VCaP (cell line): ENCODE measurements around the gene OGFOD3.

Source experiments
- H3K27ac ChIP-seq: fragments of 450-650 bp; 2 replicates; pipeline ENCODE4 v1.5.1; 2017
- CTCF ChIP-seq: fragments of 450-650 bp; conservative IDR thresholded peaks from 2 replicates; pipeline ENCODE4 v1.5.1; 2017; ENCODE audit warnings: mild to moderate bottlenecking, moderate library complexity

Gene OGFOD3

DNA sequence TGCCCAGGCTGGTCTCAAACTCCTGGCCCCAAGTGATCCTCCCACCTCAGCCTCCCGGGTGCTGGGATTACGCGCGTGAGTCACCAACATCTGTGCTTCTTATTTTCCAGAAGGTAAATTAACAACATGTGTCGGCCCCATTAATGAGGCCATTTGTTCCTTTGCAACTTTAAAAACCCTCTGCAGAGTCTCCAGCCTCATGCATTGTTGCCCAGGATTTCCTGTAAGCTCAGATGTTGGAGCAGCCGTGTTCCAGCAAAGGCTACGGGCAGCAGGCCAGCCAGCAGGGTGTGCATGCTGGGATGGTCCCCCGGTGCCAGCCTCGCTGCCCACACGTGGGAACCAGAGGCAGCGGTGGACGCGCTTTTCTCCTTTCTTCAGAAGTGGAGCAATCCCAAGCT is 19.3 kb downstream of the OGFOD3 start:
- TF ChIP-seq CTCF, result no peak
- H3K27ac ChIP-seq, result peak overlapping the region; percentile 10; the same call in 1 of the 2 replicates

DNA sequence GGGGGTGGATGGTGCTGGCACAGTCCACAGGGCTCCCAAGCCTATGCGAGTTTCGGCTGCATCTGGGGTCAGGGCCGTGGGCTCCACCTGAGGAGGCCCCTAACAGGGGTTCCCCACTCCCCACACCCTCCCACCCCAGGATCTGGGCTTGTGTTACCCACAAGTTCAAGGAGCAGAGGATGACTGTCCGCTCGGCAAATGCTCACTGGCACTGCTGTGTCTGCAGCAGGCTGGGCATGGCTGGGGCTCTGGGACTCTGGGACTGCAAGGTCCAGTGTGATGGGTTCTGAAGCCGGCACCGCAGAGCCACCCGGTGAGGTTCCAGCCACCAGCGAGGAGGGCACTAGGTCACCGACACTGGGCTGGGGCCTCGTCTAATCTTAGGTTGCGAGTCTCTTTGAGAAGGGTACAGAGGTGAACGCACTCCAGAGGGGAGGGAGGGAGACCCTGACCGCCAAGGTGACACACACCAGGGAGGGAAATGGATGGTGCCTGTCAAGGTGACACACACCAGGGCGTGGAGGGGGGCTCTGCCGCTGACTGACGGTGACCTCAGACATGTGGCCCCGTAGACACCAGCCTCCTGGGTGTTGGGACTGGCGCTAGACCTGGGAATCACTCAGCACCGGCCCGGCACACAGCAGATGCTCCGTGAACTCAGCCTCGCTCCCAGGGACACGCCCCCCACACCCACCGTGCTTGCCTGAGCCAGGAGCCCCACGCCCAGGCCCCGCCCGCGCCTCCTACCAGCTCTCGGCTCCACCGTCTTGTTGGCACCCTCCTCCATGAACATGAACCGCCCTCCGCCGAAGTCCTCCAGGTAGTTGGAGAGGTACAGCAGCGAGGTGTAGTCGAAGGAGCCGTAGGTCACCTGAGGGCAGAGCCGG is 20.7 kb downstream of the OGFOD3 start:
- TF ChIP-seq CTCF, result no peak
- peak overlapping the region; percentile 84 for H3K27ac ChIP-seq

DNA sequence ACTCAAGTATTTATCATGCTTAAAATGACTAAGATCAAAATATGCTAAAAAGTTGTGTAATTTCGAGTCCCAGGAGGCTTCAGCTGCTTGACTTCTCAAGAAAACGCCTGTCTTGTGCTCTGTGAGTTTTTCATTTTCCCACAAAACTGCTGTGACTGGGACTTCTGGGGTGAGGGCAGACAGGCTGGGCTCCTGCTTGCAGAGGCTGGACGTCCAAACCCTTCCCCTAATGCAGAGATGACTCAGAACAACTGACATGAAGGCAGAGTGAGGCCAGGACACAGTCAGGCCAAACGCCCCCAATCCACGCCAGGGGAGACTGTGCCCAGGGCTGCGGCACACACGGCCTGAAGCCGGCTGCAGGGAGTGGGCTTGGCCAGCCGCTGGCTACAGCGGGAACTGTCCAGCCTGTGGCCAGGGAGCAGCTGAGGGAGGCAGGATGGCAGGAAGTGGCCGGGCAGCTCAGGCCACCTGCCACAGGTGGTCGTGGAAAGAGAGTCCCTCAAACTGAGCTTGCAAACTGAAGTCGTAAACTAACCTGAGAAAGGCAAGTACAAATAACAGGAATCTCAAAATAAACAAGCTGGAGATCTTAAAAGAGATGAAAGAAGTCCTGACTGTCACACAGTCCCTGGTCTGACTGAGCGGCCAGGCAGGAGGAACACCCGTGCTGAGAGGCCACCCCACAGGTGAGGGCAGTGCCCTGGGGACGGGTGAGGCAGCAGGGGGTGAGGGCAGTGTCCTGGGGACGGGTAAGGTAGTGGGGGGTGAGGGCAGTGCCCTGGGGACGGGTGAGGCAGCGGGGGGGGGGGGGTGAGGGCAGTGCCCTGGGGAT is 21.6 kb downstream of the OGFOD3 start:
- TF ChIP-seq CTCF, result no peak
- H3K27ac ChIP-seq, result peak overlapping the region; percentile 84

- no peak overlapping the region for H3K27ac ChIP-seq
- no peak for TF ChIP-seq CTCF
Observed at GRCh38 chr17:82394278-82394677, 24.1 kb downstream of the OGFOD3 start.

DNA sequence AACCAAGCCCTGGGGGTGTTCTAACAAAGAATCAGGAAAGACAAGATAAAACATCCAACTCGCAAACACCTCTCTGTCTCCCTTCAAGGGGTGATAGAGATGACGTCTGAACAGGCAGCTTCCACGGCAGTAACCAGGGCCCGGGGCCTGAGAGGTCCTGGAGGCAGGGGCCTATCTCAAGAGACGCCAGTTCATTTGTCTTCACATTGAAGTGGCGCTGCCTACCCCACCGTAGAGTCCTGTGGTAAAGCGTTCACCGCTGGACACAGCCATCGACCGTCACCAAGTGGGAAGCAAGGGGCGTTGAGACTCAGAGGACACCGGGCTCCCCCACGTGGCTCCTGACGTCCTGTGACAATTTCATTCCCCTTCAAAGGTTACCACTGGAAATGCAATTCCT is 25.4 kb downstream of the OGFOD3 start:
- no peak overlapping the region for H3K27ac ChIP-seq
- no peak for TF ChIP-seq CTCF

DNA sequence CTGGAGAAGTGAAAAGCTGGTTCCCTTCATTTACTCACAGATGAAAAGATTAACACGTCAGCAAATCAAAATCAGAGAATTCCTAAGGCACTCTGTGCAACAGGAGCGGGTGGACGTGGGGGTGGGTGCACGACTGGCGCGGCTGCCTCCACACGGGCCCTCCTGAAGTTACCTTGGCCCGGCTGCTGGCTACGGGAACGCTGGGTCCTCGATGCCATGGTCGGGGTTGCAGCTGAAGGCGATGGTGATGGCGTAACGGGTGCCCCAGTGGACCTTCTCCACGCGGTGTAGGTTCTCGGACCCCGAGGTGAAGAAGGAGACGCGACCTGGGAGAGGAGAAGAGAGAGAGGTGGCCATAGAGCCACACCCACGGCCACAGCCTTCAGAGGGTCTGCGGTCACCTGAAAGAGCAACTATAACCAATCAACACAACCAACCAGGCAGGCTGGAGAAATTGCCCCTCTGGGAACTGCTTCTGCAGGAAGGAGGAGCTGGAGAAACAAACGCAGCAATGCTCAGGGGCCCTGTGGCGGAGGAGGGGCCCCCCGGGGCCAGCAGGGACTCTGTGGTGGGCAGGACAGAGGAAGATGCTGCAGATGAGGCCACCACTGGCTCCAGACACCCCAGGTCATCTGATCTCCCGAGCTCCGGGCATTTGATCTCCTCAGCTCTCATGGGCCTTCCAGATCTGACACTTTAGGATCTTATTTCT is 26.0 kb downstream of the OGFOD3 start:
- no peak for TF ChIP-seq CTCF
- no peak overlapping the region for H3K27ac ChIP-seq
